ENCODE measurements around the gene PSMB4.

PSMB4 gene

DNA sequence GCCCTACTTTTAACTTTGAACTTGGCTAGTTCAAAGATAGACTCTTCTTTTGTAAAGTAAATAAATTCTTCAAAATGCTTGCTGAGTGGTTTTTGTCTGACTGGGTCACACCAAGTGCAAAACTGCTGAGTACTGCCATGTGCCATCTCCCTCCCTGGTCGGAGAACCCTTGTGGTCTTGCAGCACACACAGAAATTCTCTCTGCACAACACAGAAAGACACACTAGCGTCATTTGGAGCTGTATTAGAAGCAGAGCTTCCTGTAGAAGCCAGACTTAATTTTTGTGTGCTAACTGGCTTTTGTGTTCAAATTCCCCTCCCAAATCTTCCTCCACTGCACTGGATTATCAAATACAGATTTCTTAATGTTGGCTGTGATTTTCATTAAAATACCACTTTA lies 2.5 kb downstream of the PSMB4 start:
- Histone ChIP-seq H3K79me1 (ENCODE audit: low read depth, low read length) (peaks cover 6% of the 10 kb centered on the region), H2BK12ac (ENCODE audit: low read length) (no peak overlapping the region), H3K4me1 (ENCODE audit: control insufficient read depth in 2 of 2, insufficient read depth in 1 of 2, low read depth in 1 of 2, low read length in 2 of 2) (peaks cover 2 to 4% of the 10 kb centered on the region in 2 donors), H2BK5ac (ENCODE audit: low read length) (no peak overlapping the region), H3K4me2 (ENCODE audit: insufficient read depth, low read length, poor library complexity, severe bottlenecking) (no peak overlapping the region), H4K91ac (ENCODE audit: low read depth, low read length, poor library complexity) (no peak overlapping the region), H3K23ac (ENCODE audit: low read depth, low read length, poor library complexity) (no peak overlapping the region), H3K18ac (ENCODE audit: low read length) (no peak overlapping the region), H3K9me3 (replicated peaks in 1 of 2; ENCODE audit: control insufficient read depth in 2 of 2, insufficient read depth in 1 of 2, low read depth in 1 of 2, low read length in 2 of 2) (no peaks in the 10 kb centered on the region), H2BK15ac (ENCODE audit: low read length) (no peak overlapping the region), H3K36me3 (replicated peaks in 1 of 2; ENCODE audit: control insufficient read depth in 2 of 2, insufficient read depth in 2 of 2, low read length in 2 of 2) (peaks cover 38 to 69% of the 10 kb centered on the region in 2 donors), H3K4me3 (ENCODE audit: low read length in 2 of 2) (no peak overlapping the region), H2BK120ac (ENCODE audit: low read depth, low read length) (no peak overlapping the region), H3K27me3 (ENCODE audit: control insufficient read depth in 3 of 3, insufficient read depth in 3 of 3, low read depth in 1 of 3, low read length in 3 of 3) (no peaks in the 10 kb centered on the region), H3K4ac (ENCODE audit: low read length) (no peak overlapping the region), H2AFZ (ENCODE audit: low read length) (no peak overlapping the region), H3K27ac (replicated peaks; ENCODE audit: low read length) (no peak overlapping the region), H4K8ac (ENCODE audit: low read depth, low read length) (no peak overlapping the region), H3K9ac (ENCODE audit: low read depth, low read length, poor library complexity) (no peak overlapping the region), H3K14ac (ENCODE audit: low read length) (no peak overlapping the region), H2AK5ac (ENCODE audit: low read depth, low read length) (no peak overlapping the region)
- DNase-seq (ENCODE audit: low spot score) = no peak
- WGBS, 2 donors (ENCODE audit: extremely low coverage in 2 of 2, insufficient read length in 2 of 2, insufficient replicate concordance in 1 of 2) = no CpG with 5 or more reads among the region's 2 CpGs

GRCh38 chr1:151402764-151403163 lies 3.4 kb downstream of the PSMB4 start:
- Histone ChIP-seq H3K36me3 (replicated peaks in 1 of 2; ENCODE audit: control insufficient read depth in 2 of 2, insufficient read depth in 2 of 2, low read length in 2 of 2) (peaks cover 42 to 78% of the 10 kb centered on the region in 2 donors), H3K27me3 (ENCODE audit: control insufficient read depth in 3 of 3, insufficient read depth in 3 of 3, low read depth in 1 of 3, low read length in 3 of 3) (no peaks in the 10 kb centered on the region), H3K23ac (ENCODE audit: low read depth, low read length, poor library complexity) (no peak overlapping the region), H3K4me3 (ENCODE audit: low read length in 2 of 2) (no peak overlapping the region), H3K9ac (ENCODE audit: low read depth, low read length, poor library complexity) (no peak overlapping the region), H3K18ac (ENCODE audit: low read length) (no peak overlapping the region), H2BK120ac (ENCODE audit: low read depth, low read length) (no peak overlapping the region), H3K4me2 (ENCODE audit: insufficient read depth, low read length, poor library complexity, severe bottlenecking) (no peak overlapping the region), H3K4ac (ENCODE audit: low read length) (no peak overlapping the region), H2BK15ac (ENCODE audit: low read length) (no peak overlapping the region), H2BK5ac (ENCODE audit: low read length) (no peak overlapping the region), H4K91ac (ENCODE audit: low read depth, low read length, poor library complexity) (no peak overlapping the region), H2AFZ (ENCODE audit: low read length) (no peak overlapping the region), H3K14ac (ENCODE audit: low read length) (no peak overlapping the region), H3K27ac (replicated peaks; ENCODE audit: low read length) (no peak overlapping the region), H2AK5ac (ENCODE audit: low read depth, low read length) (no peak overlapping the region), H4K8ac (ENCODE audit: low read depth, low read length) (no peak overlapping the region), H3K79me1 (ENCODE audit: low read depth, low read length) (peaks cover 6% of the 10 kb centered on the region), H2BK12ac (ENCODE audit: low read length) (no peak overlapping the region), H3K9me3 (replicated peaks in 1 of 2; ENCODE audit: control insufficient read depth in 2 of 2, insufficient read depth in 1 of 2, low read depth in 1 of 2, low read length in 2 of 2) (no peaks in the 10 kb centered on the region), H3K4me1 (ENCODE audit: control insufficient read depth in 2 of 2, insufficient read depth in 1 of 2, low read depth in 1 of 2, low read length in 2 of 2) (peaks cover 2 to 4% of the 10 kb centered on the region in 2 donors)
- no peak for DNase-seq (ENCODE audit: low spot score)
- no CpG with 5 or more reads among the region's 2 CpGs for WGBS, 2 donors (ENCODE audit: extremely low coverage in 2 of 2, insufficient read length in 2 of 2, insufficient replicate concordance in 1 of 2)

- H2BK5ac ChIP-seq (ENCODE audit: low read length) = no peak overlapping the region
- H3K4me3 ChIP-seq (ENCODE audit: low read length in 2 of 2) = no peak overlapping the region
- no peak overlapping the region for H3K4me2 ChIP-seq (ENCODE audit: insufficient read depth, low read length, poor library complexity, severe bottlenecking)
- no peak for DNase-seq (ENCODE audit: low spot score)
- H3K27me3 ChIP-seq (ENCODE audit: control insufficient read depth in 3 of 3, insufficient read depth in 3 of 3, low read depth in 1 of 3, low read length in 3 of 3) = no peaks in the 10 kb centered on the region
- no peak overlapping the region for H2BK15ac ChIP-seq (ENCODE audit: low read length)
- H4K8ac ChIP-seq (ENCODE audit: low read depth, low read length) = no peak overlapping the region
- no peak overlapping the region for H4K91ac ChIP-seq (ENCODE audit: low read depth, low read length, poor library complexity)
- no peak overlapping the region for H2BK12ac ChIP-seq (ENCODE audit: low read length)
- no CpG with 5 or more reads among the region's 3 CpGs for WGBS, 2 donors (ENCODE audit: extremely low coverage in 2 of 2, insufficient read length in 2 of 2, insufficient replicate concordance in 1 of 2)
- no peak overlapping the region for H3K4ac ChIP-seq (ENCODE audit: low read length)
- no peak overlapping the region for H3K23ac ChIP-seq (ENCODE audit: low read depth, low read length, poor library complexity)
- no peak overlapping the region for H3K18ac ChIP-seq (ENCODE audit: low read length)
- H3K79me1 ChIP-seq (ENCODE audit: low read depth, low read length) = peaks cover 6% of the 10 kb centered on the region
- H3K36me3 ChIP-seq (replicated peaks in 1 of 2; ENCODE audit: control insufficient read depth in 2 of 2, insufficient read depth in 2 of 2, low read length in 2 of 2) = peaks cover 49 to 87% of the 10 kb centered on the region in 2 donors
- H3K9ac ChIP-seq (ENCODE audit: low read depth, low read length, poor library complexity) = no peak overlapping the region
- H2AFZ ChIP-seq (ENCODE audit: low read length) = no peak overlapping the region
- H3K14ac ChIP-seq (ENCODE audit: low read length) = no peak overlapping the region
- H2AK5ac ChIP-seq (ENCODE audit: low read depth, low read length) = no peak overlapping the region
- H2BK120ac ChIP-seq (ENCODE audit: low read depth, low read length) = no peak overlapping the region
- H3K4me1 ChIP-seq (ENCODE audit: control insufficient read depth in 2 of 2, insufficient read depth in 1 of 2, low read depth in 1 of 2, low read length in 2 of 2) = peaks cover 2 to 4% of the 10 kb centered on the region in 2 donors
- no peaks in the 10 kb centered on the region for H3K9me3 ChIP-seq (replicated peaks in 1 of 2; ENCODE audit: control insufficient read depth in 2 of 2, insufficient read depth in 1 of 2, low read depth in 1 of 2, low read length in 2 of 2)
- H3K27ac ChIP-seq (replicated peaks; ENCODE audit: low read length) = no peak overlapping the region
These were observed 4.2 kb downstream of the PSMB4 start for GRCh38 chr1:151403612-151404011.

DNA sequence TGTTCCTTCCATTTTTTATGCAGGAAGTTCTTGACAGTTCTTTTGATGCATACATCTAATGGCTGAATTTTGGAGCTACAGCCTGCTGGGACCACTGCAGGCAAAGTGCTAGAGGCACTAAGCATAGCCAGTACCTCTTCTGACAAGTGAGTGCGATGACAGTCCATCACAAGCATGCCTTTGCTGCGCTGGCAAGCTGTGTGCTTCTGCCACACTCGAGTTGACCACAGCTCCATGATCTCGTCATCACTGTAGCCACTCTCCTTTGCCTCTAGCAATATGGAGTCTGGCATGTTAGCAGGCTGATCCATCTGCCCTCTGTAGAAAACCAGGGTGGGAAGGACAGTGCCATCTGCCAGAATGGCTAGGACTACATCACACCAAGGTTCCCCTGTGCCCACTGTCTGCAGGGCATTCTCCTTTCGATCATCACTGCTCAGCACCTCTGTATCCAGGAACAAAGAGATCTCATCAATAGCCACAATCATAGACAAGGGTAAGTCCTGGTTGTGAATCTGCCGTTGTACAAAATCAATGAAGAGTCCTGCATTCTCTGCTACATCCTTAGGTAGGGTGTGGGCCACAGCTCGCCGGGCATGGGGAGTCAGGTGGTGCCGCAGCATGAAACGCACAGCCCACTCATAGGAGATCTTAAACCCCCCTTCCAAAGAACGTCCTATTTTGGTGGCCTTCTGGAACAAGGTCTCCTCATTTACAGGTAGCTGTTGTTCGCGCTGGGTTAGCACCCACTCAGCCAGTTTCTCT lies 6.0 kb downstream of the PSMB4 start:
- no peak overlapping the region for H2AFZ ChIP-seq (ENCODE audit: low read length)
- no peak overlapping the region for H3K4me2 ChIP-seq (ENCODE audit: insufficient read depth, low read length, poor library complexity, severe bottlenecking)
- no peak overlapping the region for H3K9ac ChIP-seq (ENCODE audit: low read depth, low read length, poor library complexity)
- no peak overlapping the region for H4K8ac ChIP-seq (ENCODE audit: low read depth, low read length)
- no peak overlapping the region for H3K4ac ChIP-seq (ENCODE audit: low read length)
- no CpG with 5 or more reads among the region's 13 CpGs for WGBS, 2 donors (ENCODE audit: extremely low coverage in 2 of 2, insufficient read length in 2 of 2, insufficient replicate concordance in 1 of 2)
- no peak for DNase-seq (ENCODE audit: low spot score)
- no peak overlapping the region for H3K14ac ChIP-seq (ENCODE audit: low read length)
- no peak overlapping the region for H2BK15ac ChIP-seq (ENCODE audit: low read length)
- H3K9me3 ChIP-seq (replicated peaks in 1 of 2; ENCODE audit: control insufficient read depth in 2 of 2, insufficient read depth in 1 of 2, low read depth in 1 of 2, low read length in 2 of 2) = no peaks in the 10 kb centered on the region
- H3K36me3 ChIP-seq (replicated peaks in 1 of 2; ENCODE audit: control insufficient read depth in 2 of 2, insufficient read depth in 2 of 2, low read length in 2 of 2) = peaks cover 59 to 100% of the 10 kb centered on the region in 2 donors
- no peak overlapping the region for H2AK5ac ChIP-seq (ENCODE audit: low read depth, low read length)
- H4K91ac ChIP-seq (ENCODE audit: low read depth, low read length, poor library complexity) = no peak overlapping the region
- H3K4me3 ChIP-seq (ENCODE audit: low read length in 2 of 2) = no peak overlapping the region
- no peak overlapping the region for H3K23ac ChIP-seq (ENCODE audit: low read depth, low read length, poor library complexity)
- H2BK120ac ChIP-seq (ENCODE audit: low read depth, low read length) = no peak overlapping the region
- H2BK12ac ChIP-seq (ENCODE audit: low read length) = no peak overlapping the region
- peaks cover under 1% of the 10 kb centered on the region for H3K79me1 ChIP-seq (ENCODE audit: low read depth, low read length)
- H3K4me1 ChIP-seq (ENCODE audit: control insufficient read depth in 2 of 2, insufficient read depth in 1 of 2, low read depth in 1 of 2, low read length in 2 of 2) = peaks cover 2% of the 10 kb centered on the region in 2 donors
- no peak overlapping the region for H3K18ac ChIP-seq (ENCODE audit: low read length)
- no peak overlapping the region for H2BK5ac ChIP-seq (ENCODE audit: low read length)
- no peak overlapping the region for H3K27ac ChIP-seq (replicated peaks; ENCODE audit: low read length)
- H3K27me3 ChIP-seq (ENCODE audit: control insufficient read depth in 3 of 3, insufficient read depth in 3 of 3, low read depth in 1 of 3, low read length in 3 of 3) = no peaks in the 10 kb centered on the region
